Activated T-cell treated with anti-CD3 and anti-CD28 coated beads for 4 hours (primary cell): ENCODE measurements around the gene FAM193B.
"Not testable (repeated sequence)": the region's sequence is repeated elsewhere in the genome, so short reads cannot be mapped to it uniquely, and the experiment has no call there.

Experiments
- DNase-seq: peaks from one replicate; pipeline ENCODE4 v3.0.0-alpha.2; 2020

The FAM193B gene

GRCh38 chr5:177536386-177536785 is 18.0 kb downstream of the FAM193B start:
- no peak for DNase-seq

- no peak for DNase-seq
Observed at GRCh38 chr5:177535125-177535524, 19.2 kb downstream of the FAM193B start.

DNA sequence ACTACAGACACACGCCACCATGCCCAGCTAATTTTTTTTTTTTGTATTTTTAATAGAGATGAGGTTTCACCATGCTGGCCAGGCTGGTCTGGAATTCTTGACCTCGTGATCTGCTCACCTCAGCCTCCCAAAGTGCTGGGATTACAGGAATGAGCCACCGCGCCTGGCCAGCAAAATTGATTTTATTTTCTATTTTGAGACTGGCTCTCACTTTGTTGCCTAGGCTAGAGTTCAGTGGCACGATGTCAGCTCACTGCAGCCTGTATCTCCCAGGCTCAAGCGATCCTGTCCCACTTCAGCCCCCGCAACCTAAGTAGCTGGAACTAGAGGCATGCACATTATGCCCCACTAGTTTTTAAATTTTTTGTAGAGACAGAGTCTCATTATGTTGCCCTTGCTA is 19.9 kb downstream of the FAM193B start:
- DNase-seq, result not testable (repeated sequence)

- no peak for DNase-seq
Observed at GRCh38 chr5:177531209-177531940, 23.0 kb downstream of the FAM193B start.

GRCh38 chr5:177530638-177531037 is 23.7 kb downstream of the FAM193B start:
- DNase-seq, result no peak

DNA sequence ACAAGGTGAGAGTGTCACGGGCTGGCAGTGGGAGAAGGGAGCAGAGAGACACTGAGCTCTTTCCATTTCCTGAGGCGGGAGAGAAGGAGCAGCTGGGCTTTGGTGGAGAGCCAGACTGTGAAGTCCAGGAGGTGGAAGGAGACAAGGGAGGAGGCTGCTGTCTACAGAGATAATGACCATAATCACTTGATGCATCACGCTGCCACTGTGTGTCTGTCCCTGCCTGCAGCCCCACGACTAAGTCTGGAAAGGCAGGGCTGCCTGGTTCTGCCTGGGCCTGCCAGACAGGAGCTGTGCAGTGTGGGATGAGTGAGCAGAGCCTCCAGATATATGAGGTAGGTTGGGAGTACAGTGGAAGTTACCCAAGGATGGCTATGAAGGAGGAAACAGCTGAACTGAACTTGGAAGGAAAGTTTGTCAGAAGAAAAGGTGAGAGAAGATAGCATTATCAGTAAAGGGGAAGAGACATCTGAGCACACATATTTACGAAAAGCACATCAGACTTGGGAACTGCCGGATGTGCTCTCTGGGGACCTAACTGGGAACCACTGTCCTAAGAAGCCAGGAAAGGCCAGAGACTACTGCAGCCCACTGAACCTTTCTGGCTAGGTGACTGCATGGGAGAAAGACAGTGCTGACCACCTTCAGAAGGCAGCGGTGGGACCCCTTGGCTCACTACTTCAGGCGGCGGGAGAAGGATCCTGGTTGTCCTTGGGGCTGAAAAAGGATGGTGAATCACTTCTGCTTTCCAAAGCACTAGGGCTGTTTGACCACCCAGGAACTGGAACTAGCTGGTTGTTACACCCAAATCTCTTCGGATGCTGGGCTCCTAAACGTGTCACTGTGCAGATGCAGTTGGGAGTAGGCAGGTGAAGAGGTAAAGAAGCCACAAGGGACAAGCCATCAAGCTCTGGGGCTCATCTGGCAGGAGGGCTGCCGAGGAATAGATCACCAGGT is 24.8 kb downstream of the FAM193B start:
- no peak for DNase-seq

GRCh38 chr5:177528631-177529030 is 25.7 kb downstream of the FAM193B start:
- no peak for DNase-seq

DNA sequence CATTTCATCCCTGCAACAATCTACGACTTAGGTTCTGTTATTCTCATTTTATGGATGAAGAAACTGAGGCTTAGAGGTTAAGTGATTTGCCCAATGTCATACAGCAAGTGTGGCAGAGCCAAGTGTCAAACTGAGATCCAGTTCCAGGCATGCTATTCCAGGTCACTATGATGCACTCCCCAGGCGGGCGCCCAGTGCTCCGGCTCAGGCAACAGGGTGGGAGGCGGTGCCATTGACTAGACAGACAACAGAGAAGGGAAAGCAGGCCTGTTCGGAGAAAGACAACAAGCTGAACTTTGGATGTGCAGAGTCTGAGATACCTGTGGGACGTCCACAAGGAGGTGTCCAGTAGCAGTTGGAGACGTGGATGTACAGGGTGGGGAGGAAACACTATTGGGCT is 26.8 kb downstream of the FAM193B start:
- no peak for DNase-seq

- DNase-seq, result no peak
Observed at GRCh38 chr5:177526791-177527190, 27.6 kb downstream of the FAM193B start.

- no peak for DNase-seq
Observed at GRCh38 chr5:177526191-177526590, 28.2 kb downstream of the FAM193B start.

DNA sequence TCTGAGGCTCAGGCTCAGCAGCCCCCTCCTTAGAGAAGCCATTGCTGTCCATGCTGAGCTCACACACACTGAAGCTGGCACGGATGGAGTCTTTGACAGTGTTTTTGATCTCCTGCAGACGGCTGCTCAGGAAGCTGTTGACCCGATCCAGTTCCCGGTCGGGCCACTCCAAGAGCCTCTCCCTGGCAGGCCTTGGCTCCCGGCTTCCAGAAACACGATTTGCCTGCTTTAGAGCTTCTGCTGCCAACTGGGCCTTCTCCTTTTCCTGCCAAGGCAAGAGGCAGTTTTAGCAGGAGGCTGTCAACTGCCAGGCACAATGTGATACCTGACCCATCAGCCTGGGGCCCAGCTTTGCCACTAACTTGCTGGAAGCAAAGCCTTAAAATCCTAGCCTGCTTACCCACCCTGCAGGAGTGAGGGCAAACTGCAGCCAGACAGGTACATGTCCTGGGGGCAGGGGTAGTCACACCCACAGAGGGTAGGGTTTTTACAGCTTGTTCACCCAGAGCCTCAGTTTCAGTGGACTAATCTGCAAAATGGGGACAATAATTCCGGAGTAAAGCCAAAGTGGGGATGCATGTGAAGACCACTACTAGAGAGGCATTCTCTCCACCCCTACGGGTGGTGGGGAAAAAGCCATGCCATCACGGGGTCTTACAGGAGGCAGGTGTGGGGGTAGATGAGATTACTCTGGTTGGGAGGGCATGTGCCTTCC is 29.3 kb downstream of the FAM193B start:
- DNase-seq, result no peak

GRCh38 chr5:177524539-177524900 is 29.8 kb downstream of the FAM193B start:
- DNase-seq, result no peak

GRCh38 chr5:177523711-177524538 is 30.4 kb downstream of the FAM193B start:
- DNase-seq, result no peak

GRCh38 chr5:177520916-177521513 is 33.3 kb downstream of the FAM193B start:
- DNase-seq, result no peak

DNA sequence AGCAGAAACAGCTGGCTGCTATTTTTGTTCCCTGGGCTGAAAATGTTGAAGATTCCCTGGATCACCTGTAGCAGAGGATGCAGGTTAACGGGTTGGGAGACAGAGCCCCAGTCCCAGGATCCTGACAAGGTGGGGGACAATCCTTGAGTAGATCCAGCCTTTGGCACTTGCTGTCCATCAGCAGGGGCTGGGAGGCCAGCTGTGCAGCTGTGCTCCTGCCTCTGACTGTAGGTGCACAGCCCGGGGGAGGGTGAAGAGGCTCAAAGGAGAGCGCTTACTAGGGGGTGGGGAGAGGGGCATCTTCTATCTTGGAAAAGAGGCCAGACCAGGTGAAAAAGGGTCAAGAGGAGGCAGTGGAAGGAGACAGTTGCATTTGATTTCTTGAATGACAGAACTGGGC is 34.1 kb downstream of the FAM193B start:
- no peak for DNase-seq

DNA sequence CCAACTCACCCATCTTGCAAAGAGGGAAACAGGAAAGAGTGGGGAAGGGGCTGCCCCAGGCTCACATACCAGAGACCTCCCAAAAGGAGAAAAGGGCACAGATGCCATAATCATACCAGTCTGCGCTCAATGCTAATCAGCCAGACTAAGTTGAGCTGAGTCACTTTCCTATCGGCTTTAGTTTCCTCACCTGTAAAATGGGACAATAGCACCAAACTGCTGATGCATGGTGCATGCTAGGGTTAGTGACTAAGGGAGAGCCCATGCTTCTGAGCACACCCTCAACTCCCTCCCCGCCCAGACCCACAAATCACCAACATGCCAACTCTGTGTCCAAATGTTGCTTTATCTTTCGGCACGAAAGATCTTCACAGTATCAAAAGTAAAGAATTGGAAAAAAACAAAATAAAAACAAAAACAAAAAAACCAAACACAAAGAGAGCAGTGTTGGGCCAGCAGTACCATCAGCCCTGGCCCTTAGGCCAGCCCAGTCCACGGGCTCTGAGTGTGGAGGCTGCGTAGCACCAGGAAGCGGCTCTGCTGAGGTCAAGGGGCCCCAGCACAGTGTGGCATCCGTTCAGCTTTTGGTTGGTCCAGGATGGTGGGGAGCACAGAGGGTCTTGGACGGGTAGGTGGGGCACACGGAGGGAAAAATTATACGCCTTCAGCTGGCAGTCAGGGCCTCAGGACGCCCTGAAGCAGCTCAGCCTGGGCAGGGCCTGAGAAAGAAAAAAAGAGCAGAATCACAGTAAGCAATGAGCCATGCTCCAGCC is 34.7 kb downstream of the FAM193B start:
- DNase-seq, result no peak

DNA sequence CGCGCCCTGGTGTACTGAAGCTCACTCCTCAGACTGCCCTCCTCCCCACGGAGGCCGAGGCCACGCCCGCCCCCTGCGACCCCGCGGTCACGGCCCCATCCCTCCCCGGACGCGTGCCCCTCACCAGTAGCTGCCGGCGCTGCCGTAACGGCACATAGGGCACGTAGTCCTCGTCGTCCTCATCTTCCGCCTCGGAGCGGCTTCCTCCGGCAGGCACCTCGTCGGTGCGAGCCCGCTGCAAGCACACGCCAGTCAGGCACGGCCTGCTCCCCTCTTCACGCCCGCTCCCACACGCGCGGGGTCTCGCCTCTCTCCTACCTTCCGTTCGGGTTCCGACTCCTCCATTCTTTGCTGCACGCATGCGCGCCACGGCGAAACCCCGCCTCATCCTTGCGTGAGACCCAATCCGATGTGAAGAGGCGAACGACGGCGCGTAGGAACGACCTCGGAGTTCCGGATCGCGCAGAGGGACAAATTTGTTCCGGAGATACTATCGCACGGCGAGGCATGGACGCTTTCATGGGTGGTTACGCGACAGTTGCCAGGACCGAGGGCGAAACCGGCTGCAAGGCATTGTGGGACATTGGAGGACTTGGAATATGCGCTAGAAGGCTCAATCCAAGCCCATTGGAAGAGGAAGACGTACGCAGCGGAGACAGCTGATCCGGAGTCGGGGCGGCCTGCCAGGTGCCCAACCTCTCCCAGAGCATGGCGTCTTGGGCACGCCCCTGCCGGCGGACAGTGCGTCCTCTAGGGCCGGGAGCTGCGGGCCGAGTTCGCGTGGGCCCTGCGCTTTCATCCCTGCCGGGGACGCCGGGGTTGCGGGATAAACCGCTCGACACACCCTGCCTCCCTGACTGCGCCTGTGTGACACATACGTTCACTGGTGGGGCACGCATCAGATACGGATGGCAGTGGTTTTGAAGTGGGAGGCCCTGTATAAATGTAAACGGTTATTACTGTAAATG is 37.5 kb downstream of the FAM193B start, which contains the start of gene DDX41:
DDX41 (minus strand) TSS at position 361 of the 968 bp plus-strand sequence; CDS start at position 345, 16 bp downstream.
- DNase-seq, result peak; percentile 89

- DNase-seq, result no peak
Observed at GRCh38 chr5:177515580-177515979, 38.8 kb downstream of the FAM193B start.

DNA sequence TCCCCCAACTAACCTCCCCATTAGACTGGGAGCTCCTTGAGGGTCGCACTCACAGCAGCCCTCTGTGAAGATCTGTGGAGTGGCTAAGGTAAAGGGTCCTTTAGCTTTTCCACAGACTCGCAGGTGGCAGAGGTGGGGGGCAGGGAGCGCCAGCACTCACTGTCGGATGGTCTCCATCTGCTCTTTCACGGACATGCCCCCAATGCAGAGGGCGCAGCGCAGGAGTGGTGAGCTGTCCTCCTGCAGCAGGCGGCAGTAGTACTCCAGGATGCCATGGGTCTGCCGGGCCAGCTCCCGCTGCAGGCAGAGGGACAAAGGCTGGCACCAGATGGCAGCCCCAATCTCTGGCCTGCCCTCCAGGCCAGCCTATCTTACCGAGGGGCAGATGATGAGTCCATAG is 39.8 kb downstream of the FAM193B start:
- no peak for DNase-seq

DNA sequence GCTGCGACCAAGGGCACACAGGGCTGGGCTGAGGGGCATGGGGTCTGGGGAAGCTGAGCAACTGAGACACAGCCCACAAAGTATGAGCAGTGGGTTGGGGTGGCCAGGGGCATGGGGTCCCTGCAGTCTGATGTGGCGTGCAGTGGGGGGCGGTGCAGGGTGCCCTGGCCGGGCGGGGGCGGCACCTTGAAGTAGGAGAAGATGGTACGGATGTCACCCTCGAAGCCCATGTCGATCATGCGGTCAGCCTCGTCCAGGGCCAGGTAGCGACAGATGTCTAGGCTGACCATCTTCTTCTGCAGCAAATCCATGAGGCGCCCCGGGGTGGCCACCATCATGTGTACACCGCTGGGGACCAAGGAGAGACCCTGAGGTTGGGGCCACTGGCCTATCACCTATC is 40.9 kb downstream of the FAM193B start:
- DNase-seq, result no peak
